GM12873 (cell line): ENCODE data around the gene RABGAP1.

Experiments used
- CTCF ChIP-seq: IDR thresholded peaks from 2 replicates; pipeline ENCODE4 v1.5.1; 2012; ENCODE audit warnings: low read depth, mild to moderate bottlenecking, moderate library complexity, low read length, control low read depth; ENCODE audit not compliant: insufficient read depth; ENCODE audit errors: missing control alignments

RABGAP1 gene

GRCh38 chr9:122912964-122913673 lies 27.7 kb upstream of the RABGAP1 start, which contains the start of gene ZBTB6:
TSS of gene ZBTB6 (minus strand) at chr9:122913323. CDS start at chr9:122912072, 1,251 bp downstream.
- TF ChIP-seq CTCF = no peak

GRCh38 chr9:122918310-122918709 lies 22.5 kb upstream of the RABGAP1 start:
- TF ChIP-seq CTCF = no peak

GRCh38 chr9:122922713-122923112 lies 18.1 kb upstream of the RABGAP1 start:
- no peak for TF ChIP-seq CTCF

- no peak for TF ChIP-seq CTCF
Measured at GRCh38 chr9:122923947-122924346, 16.9 kb upstream of the RABGAP1 start.

- TF ChIP-seq CTCF = no peak
Measured at GRCh38 chr9:122929796-122930354, 10.9 kb upstream of the RABGAP1 start.

GRCh38 chr9:122930541-122931225 lies 10.1 kb upstream of the RABGAP1 start:
- no peak for TF ChIP-seq CTCF

GRCh38 chr9:122931226-122932121 lies 9.3 kb upstream of the RABGAP1 start, which contains the start of gene ZBTB26:
TSS of gene ZBTB26 (minus strand) at chr9:122931512. CDS start at chr9:122919934, 11,578 bp downstream.
- TF ChIP-seq CTCF = no peak
